IMR-90 (cell line): ENCODE measurements around the gene HOXA13.

Source experiments
- POLR2A ChIP-seq: IDR thresholded peaks from 2 replicates; pipeline ENCODE4 v1.6.1; 2012; ENCODE audit warnings: mild to moderate bottlenecking, low read depth, low read length
- TF ChIP-seq, protein P1 (sequence below): conservative IDR thresholded peaks from 2 replicates; pipeline ENCODE4 v1.5.1; 2012; ENCODE audit warnings: mild to moderate bottlenecking, low read depth, low read length, improper control_type of control experiment

DNA sequence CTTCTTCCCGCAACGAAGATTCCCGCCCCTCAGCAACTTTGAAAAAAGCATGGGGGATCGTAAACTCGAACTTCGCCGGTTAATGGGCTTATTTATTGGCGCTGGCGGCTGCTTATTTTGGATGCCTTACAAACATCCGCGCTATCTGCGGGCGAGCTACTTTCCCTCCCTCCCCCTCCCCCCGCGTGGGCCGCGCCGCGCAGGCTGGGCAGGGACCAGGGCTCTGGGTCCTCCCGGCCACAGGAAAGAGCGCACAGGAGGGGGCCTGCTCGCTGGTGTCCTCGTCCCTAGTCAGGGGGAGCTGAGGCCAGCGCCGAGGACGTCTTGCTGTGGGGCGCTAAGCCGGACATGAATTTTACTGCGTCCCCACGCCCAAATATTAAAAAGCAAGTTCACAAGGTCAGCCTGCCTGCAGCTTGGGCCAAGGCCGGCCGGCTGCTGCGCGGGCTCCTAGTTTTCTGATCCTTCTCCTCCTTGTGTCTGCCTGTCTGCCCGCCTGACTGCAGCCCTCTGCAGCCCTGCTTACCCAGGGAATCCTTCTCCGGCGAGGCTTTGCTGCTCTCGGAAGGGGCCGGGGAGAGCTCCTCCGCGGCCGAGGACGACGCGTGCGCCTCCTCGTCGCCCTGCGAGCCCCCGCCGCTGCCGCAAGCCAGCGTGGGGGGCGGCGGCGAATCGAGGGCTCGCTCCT lies 26.9 kb downstream of the HOXA13 start:
- TF ChIP-seq, protein P1, sequence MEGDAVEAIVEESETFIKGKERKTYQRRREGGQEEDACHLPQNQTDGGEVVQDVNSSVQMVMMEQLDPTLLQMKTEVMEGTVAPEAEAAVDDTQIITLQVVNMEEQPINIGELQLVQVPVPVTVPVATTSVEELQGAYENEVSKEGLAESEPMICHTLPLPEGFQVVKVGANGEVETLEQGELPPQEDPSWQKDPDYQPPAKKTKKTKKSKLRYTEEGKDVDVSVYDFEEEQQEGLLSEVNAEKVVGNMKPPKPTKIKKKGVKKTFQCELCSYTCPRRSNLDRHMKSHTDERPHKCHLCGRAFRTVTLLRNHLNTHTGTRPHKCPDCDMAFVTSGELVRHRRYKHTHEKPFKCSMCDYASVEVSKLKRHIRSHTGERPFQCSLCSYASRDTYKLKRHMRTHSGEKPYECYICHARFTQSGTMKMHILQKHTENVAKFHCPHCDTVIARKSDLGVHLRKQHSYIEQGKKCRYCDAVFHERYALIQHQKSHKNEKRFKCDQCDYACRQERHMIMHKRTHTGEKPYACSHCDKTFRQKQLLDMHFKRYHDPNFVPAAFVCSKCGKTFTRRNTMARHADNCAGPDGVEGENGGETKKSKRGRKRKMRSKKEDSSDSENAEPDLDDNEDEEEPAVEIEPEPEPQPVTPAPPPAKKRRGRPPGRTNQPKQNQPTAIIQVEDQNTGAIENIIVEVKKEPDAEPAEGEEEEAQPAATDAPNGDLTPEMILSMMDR: no peak
- TF ChIP-seq POLR2A: no peak
